GM19463 (cell line): ENCODE results near the gene CELA3B.
"Not testable (repeated sequence)": the region's sequence is repeated elsewhere in the genome, so short reads cannot be mapped to it uniquely, and the experiment has no call there.

Source experiments
- ATAC-seq: cut with Tn5 transposase; IDR thresholded peaks from one replicate; pipeline ENCODE4 v1.9.1; 2021; ENCODE audit warnings: mild to moderate bottlenecking, moderate library complexity; ENCODE audit not compliant: unreplicated experiment

Gene CELA3B

GRCh38 chr1:22005261-22006149 lies 28.7 kb downstream of the CELA3B start:
- not testable (repeated sequence) for ATAC-seq

- ATAC-seq = not testable (repeated sequence)
Measured at GRCh38 chr1:22006736-22007135, 29.9 kb downstream of the CELA3B start.

- not testable (repeated sequence) for ATAC-seq
Measured at GRCh38 chr1:22007262-22007661, 30.4 kb downstream of the CELA3B start.

GRCh38 chr1:22009566-22009965 lies 32.7 kb downstream of the CELA3B start:
- ATAC-seq = not testable (repeated sequence)

- not testable (repeated sequence) for ATAC-seq
Measured at GRCh38 chr1:22012752-22013151, 35.9 kb downstream of the CELA3B start.

- ATAC-seq = not testable (repeated sequence)
Measured at GRCh38 chr1:22014575-22015206, 37.9 kb downstream of the CELA3B start.

- no peak for ATAC-seq
Measured at GRCh38 chr1:22018583-22019559, 42.0 kb downstream of the CELA3B start.

- no peak for ATAC-seq
Measured at GRCh38 chr1:22021061-22021460, 44.2 kb downstream of the CELA3B start.

GRCh38 chr1:22024485-22025367 lies 47.9 kb downstream of the CELA3B start:
- peak; percentile 34 for ATAC-seq

- ATAC-seq = peak; percentile 61
Measured at GRCh38 chr1:22025368-22026155, 48.7 kb downstream of the CELA3B start.

GRCh38 chr1:22026924-22027289 lies 50.1 kb downstream of the CELA3B start:
- no peak for ATAC-seq

GRCh38 chr1:22030057-22030456 lies 53.2 kb downstream of the CELA3B start:
- no peak for ATAC-seq

- no peak for ATAC-seq
Measured at GRCh38 chr1:22030473-22030872, 53.7 kb downstream of the CELA3B start.

- ATAC-seq = no peak
Measured at GRCh38 chr1:22031214-22031962, 54.6 kb downstream of the CELA3B start.

- ATAC-seq = not testable (repeated sequence)
Measured at GRCh38 chr1:22034834-22035233, 58.0 kb downstream of the CELA3B start.

- no peak for ATAC-seq
Measured at GRCh38 chr1:22037520-22037919, 60.7 kb downstream of the CELA3B start.

- no peak for ATAC-seq
Measured at GRCh38 chr1:22038036-22038435, 61.2 kb downstream of the CELA3B start.
